ENCODE data around the gene POLR3A. TPM values are rescaled to one million over a fixed set of nuclear protein-coding genes. Genes with fewer than 3 reads are reported as not detected.

Gene POLR3A
- total and polyA plus RNA-seq, 12 donors = 4.2 to 12.5 (median 10.2) TPM

GRCh38 chr10:77940627-77941026, 88.7 kb downstream of the POLR3A start:
- no peak overlapping the region for H3K4me3 ChIP-seq
- H3K36me3 ChIP-seq = no peaks in the 10 kb centered on the region
- peaks cover 0 to 20% (median 11%) of the 10 kb centered on the region in 9 donors for H3K4me1 ChIP-seq
- H3K27ac ChIP-seq = no peak overlapping the region
- DNase-seq = no peak
- intact Hi-C loops (cut with DNase I) = no loop called here
- H3K9me3 ChIP-seq = no peaks in the 10 kb centered on the region
- no peaks in the 10 kb centered on the region for H3K27me3 ChIP-seq
- WGBS, 2 donors = 77 to 81% methylated on average over 3 of the region's 3 CpGs
- TF ChIP-seq CTCF (IDR thresholded peaks at IDR 0.05) = no peak
- no peak for ATAC-seq

GRCh38 chr10:77940225-77940624, 89.1 kb downstream of the POLR3A start:
- WGBS, 2 donors = 92 to 94% methylated on average over 2 of the region's 2 CpGs
- H3K27ac ChIP-seq = no peak overlapping the region

GRCh38 chr10:77939561-77940001, 89.7 kb downstream of the POLR3A start:
- H3K9me3 ChIP-seq = no peaks in the 10 kb centered on the region
- no peak overlapping the region for H3K4me3 ChIP-seq
- H3K27me3 ChIP-seq = no peaks in the 10 kb centered on the region
- peak in 1 of 2 donors; percentile 42 for DNase-seq
- H3K36me3 ChIP-seq = no peaks in the 10 kb centered on the region
- no peak for TF ChIP-seq CTCF (IDR thresholded peaks at IDR 0.05)
- no peak overlapping the region for H3K27ac ChIP-seq
- WGBS, 2 donors = 25 to 26% methylated on average over 3 of the region's 3 CpGs
- intact Hi-C loops (cut with DNase I) = no loop called here
- ATAC-seq = peak; percentile 44 to 72 (median 57)
- peaks cover 0 to 20% (median 11%) of the 10 kb centered on the region in 9 donors for H3K4me1 ChIP-seq

More at GRCh38 chr10:77940225-77940624, 89.1 kb downstream of the POLR3A start:
- no peak for ATAC-seq
- no peaks in the 10 kb centered on the region for H3K27me3 ChIP-seq
- TF ChIP-seq CTCF (IDR thresholded peaks at IDR 0.05) = no peak
- H3K4me3 ChIP-seq = no peak overlapping the region
- H3K9me3 ChIP-seq = no peaks in the 10 kb centered on the region
- DNase-seq = no peak
- H3K36me3 ChIP-seq = no peaks in the 10 kb centered on the region
- H3K4me1 ChIP-seq = peaks cover 0 to 20% (median 11%) of the 10 kb centered on the region in 9 donors
- intact Hi-C loops (cut with DNase I) = no loop called here

GRCh38 chr10:77936697-77937567, 92.4 kb downstream of the POLR3A start:
- H3K27ac ChIP-seq = no peak overlapping the region
- no peak for TF ChIP-seq CTCF (IDR thresholded peaks at IDR 0.05)
- DNase-seq (no peak), ATAC-seq (no peak)
- no peak overlapping the region for H3K4me3 ChIP-seq
- intact Hi-C loops (cut with DNase I) = no loop called here
- no peaks in the 10 kb centered on the region for H3K36me3 ChIP-seq
- peaks cover 0 to 11% (median 8%) of the 10 kb centered on the region in 9 donors for H3K4me1 ChIP-seq
- WGBS, 2 donors = 80 to 86% methylated on average over 3 of the region's 3 CpGs
- no peaks in the 10 kb centered on the region for H3K27me3 ChIP-seq
- no peaks in the 10 kb centered on the region for H3K9me3 ChIP-seq
